Left forelimb (tissue), 1 donor: ENCODE measurements around the gene REX1BD.
"Not testable (repeated sequence)": the region's sequence is repeated elsewhere in the genome, so short reads cannot be mapped to it uniquely, and the experiment has no call there.

Experiments used
- DNase-seq: peaks from one replicate; pipeline ENCODE4 v3.0.0-alpha.2; 2018; ENCODE audit warnings: low spot score

The REX1BD gene

DNA sequence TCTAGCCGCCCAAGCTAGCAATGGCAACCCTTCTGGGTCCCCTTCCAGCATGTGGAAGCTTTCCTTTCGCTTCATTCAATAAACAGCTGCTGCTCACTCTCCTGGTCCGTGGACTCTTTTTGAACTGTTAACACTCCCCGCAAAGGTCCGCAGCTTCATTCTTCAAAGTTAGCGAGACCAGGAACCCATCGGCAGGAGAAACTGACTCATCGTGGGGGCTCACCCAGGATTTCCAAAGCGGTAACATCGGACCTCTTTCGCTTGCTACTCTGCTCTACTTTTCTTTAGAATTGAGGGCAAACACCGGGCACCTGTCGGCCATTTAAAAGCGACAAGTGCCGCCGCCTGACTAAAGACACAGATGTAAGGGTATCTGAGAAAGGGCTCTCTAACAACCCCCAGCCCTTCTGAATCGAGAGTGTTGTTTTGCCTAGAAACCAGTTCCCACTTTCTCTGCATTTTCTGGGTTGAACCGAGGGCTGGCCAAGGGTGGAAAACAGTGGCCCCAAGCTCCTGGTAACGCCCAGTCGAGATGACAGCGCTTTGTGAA is 11.2 kb upstream of the REX1BD start:
- DNase-seq: no peak

DNA sequence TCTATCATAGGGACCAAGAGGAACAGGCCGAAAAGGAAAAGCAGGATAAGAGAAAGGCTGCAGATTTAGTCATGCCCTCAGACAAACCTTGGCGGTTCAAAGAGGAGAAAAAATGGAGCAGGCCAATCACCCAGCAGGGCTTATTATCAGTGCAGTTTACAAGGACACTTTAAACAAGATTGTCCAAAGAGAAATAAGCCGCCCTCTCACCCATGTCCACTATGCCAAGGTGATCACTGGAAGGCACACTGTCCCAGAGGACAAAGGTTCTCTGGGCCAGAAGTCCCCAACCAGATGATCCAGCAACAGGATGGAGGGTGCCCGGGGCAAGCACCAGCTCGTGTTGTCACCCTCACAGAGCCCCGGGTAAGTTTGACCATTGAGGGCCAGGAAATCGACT is 8.3 kb upstream of the REX1BD start:
- no peak for DNase-seq

DNA sequence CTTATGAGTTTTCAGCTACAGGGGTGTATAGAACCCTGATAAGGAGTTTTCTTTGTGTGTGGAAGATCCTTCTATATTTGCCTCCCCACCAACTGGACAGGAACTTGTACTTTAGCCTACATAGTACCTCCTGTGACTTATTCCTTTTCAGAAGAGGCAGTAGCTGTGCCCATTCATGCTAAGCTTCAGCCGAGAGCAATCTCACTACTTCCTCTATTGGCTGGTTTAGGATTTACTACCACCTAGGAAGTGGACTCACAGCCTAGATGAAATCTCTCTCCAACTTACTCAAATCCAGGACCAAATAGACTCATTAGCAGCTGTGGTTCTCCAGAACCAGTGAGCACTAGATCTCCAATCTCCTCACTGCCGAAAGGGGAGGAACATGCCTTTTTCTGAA is 2.3 kb upstream of the REX1BD start:
- no peak for DNase-seq

DNA sequence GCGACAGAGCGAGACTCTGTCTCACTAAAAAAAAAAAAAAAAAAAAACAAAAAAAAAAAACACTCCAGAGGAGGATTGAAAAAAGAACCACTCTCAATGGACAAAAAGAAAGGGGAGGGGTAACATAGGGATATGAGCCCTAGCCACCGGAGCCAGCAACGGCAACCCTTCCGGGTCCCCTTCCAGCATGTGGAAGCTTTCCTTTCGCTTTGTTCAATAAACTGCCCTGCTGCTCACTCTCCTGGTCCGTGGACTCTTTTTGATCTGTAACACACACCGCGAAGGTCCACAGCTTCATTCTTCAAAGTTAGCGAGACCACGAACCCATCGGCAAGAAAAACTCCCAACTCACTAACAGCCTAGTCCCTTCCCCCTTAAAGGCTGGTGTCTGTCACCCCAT is 1.0 kb upstream of the REX1BD start:
- no peak for DNase-seq

DNA sequence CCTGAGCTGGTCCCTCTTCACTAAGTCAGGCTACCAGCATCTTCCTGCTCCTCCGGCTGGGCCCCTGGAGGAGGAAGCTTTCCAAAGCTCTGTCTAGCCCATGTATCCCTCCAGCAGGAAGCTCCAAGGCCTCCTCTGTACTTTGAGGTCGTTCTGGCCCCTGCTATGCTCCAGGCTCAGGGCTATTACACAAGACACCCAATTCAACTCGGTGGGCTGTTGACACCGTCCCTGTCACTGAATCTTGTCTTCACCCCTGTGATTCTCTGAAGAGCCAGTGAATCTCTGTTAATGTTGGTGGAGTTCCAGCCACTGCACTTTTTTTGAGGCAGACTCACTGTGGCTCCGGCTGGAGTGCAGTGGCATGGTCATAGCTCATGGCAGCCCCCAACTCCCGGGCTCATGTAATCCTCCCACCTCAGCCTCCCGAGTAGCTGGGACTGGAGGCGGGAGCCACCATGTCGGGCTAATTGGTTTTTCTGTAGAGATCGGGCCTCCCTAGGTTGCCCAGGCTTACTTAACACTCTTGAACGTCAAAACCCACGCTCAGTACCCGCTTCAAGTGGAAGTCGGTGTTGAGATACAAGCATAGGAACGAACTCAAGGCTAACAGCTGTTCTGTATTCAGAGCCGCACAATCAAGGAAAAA is 512 bp upstream of the REX1BD start:
- DNase-seq: no peak

DNA sequence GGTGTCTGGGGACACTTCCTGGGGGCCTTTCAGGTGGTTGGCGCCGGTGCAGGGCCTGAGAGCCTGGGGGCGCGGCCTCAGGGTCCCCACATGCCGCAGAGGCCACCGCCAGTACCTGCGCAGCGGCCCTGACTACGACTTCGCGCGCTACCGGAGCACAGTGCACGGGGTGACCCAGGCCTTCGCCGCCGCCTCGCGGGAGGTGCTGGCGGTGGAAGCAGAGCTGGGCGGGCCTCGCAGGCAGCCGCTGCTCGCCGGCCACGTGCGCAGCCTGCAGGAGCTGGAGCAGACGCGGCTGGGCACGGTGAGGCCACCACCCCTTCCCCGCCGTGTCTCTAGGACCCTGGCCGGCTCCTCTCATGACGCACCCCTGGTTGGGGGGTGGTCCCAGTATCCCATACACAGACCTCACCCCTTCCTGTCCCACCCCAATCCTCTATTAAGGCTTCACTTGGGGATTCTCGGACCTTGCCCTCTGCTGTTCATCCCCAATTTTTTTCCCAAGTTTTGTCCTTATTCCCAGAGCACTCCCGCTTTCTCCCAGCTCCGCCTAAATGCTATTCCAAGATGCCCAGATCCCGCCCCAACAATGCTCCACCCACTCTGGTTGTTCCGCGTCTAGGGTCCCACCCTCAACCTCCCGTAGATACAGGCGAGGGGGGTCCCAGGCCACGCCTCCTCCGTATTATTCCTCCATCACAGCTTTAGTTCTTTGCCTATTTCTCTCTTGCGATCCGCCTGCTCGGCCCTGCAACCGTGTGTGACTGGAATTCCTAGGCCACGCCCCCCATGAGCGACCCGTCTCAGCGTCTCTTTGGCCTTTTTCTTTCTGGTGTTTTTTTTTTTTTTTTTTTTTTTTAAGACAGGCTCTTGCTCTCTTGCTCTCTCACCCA is 1.0 kb downstream of the REX1BD start:
- DNase-seq: peak; percentile 82

DNA sequence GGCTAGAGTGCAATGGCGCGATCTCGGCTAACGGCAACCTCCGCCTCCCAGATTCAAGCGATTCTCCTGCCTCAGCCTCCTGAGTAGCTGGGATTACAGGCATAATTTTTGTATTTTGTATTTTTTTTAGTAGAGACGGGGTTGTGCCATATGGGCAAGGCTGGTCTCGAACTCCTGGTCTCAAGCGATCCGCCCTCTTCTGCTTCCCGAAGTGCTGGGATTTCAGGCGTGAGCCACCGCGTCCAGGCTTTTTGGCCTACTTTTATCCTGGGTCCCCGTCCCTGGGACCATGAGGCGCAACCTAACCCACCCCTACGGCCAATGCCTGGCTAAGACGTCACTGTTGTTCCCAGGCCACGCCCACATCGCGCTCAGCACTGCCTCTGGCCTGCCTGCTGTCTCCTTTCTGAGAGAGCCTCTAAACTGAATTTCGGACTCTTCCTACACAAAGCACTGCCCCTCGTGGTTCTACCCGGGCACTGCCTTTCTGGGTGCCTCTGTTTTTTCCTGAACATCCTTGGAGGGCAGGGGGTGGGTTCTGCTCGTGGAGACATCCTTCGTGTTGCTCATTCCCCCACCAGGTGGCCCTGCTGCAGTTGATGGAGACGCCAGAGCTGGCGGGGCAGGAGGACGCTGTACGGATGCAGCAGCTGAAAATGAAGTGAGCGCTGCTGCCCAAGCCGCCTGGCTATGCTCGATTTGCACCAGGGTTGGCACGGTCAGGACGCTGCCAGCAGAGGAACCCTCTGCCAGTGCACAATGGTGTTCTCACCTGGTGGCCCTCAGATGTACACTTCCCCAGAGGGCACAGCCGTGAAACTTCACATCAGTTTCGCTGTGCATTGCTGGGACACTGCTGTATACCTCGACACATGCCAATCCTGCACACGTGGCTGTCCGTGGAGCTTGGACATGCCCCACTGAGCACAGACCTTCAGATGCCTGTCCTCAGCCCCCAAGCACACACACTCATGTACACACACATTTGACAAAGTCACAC is 2.0 kb downstream of the REX1BD start:
- DNase-seq: peak; percentile 87

DNA sequence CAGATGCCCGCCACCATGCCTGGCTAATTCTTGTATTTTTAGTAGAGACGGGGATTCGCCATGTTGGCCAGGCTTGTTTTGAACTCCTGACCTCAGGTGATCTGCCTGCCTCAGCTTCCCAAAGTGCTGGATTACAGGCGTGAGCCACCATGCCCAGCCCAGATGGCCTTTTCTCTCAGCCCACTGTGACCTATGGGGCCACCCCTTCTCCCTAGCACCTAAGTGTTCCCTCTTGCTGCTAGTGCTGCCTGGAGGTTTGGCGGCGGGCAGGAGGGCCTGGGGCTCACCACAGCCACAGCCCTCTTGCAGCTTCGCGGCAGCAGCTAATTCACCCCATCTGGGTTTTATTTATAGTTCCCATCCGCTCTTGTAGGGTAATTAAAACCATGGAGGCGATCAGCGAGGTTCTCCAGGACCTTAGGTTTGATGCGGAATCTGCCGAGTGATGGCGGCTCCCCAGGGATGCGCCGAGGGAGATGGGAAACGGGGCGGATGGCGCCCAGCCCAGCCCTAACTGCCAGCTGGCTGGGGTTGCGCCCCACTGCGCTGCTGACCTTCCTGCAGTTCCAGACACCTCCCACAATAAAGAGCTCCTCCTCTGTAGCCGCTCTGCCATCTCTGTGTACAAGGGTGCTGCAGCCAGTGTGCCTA is 3.3 kb downstream of the REX1BD start:
- no peak for DNase-seq

DNA sequence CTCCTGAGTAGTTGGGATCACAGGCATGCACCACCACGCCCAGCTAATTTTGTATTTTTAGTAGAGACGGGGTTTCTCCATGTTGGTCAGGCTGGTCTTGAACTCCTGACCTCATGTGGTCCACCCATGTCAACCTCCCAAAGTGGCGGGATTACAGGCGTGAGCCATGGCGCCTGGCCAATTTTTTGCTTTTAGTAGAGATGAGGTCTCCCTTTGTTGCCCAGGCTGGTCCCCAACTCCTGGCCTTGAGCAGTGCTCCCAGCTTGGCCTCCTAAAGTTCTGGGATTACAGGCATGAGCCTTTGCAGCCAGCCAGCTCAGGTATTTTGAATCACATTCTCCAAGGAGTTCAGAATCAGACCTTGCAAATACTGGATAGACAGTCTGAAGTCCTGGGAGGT is 4.1 kb downstream of the REX1BD start:
- DNase-seq: not testable (repeated sequence)

DNA sequence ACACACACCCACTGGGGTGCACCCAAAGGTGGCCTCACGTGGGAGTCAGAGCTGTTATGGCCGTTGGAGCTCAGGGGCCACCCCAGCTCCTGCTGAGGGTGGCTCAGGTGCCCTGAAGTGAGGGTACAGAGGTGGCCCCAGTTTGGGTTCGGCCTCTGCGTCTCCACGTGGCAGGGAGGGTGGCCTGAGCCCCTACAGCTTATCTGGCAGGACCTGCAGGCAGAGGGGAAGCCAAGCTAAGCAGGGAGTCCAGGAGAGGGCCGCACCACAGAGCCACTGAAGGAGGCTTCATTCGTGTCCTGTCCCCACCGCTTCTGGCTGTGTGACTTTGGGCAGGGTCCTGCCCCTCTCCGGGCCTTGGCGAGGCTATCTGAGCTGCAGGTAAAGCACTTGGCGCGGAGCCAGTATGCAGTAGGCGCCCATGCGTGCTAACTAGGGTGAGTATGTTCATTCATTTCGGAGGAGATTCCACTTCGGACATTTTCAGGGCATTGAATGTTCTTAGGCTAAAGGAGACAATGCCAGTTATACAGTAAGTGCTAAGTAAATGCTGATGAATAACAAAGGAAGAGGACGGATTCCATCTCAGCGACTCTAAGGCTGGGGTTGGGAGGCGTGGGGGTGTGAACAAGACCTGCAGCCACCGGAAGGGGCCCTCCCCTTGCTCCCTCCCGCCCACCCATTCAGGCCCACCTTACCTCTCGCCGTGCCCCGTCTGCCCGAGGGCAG is 4.9 kb downstream of the REX1BD start:
- DNase-seq: no peak

DNA sequence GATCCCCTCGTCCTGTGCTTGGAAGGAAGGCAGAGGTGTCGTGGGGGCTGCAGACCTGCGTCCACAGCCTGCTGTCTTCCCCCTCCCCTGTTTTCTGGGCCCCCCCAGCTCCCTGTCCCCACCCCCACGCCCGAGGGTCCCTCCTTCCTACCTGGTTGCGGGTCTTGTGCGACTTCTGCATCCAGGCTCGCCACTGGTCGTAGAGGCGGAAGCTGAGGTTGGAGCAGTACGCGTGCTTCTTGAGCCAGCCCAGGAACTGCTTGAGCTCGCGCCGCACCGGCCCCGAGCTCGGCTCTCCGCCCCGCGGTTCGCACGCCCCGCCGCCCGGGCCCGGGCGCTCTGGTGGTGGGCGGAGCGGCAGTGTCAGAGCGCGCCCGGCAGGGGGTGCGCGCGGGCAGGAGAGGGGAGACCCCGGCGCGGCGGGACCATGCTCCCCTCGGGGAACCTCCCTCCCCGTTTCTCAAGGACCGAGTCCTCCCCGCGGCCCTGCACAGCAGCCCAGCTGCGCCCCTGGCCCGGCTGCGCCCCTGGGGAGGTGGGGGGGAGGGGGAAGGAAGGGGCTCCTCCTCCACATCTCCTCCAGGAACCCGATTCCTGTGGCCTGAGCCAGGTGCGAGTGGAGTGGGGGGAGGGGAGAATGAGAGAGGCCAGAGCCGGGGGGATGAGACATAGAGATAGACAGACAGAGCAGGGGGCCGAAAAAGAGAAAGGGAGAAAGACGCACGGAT is 5.7 kb downstream of the REX1BD start:
- DNase-seq: peak; percentile 86

DNA sequence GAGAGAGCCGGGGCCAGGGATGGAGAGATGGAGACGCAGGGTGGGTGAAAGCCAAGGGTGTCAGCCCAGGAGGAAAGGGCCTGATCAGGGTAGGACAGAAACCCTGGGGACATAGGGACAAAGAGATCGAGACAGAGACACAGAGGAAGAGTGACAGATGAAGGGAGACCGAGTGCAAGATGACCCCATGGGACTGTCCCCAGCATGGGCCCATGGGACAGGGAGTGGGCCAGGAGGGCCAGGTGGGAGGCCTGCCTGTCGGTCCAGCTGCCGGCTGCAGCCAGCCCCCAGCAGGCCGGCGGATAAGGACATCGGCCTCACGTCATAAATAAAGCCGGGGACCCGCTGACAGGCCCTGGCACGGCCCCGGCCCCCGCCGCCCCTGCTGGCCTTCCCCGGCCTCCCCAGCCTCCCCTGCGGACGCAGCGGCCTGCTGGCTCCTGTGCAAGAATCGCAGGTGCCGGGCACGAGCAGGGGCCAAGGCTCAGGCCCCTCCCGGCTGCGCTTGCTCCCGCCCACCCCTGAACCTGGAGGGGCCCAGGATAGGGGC is 6.3 kb downstream of the REX1BD start:
- DNase-seq: no peak

DNA sequence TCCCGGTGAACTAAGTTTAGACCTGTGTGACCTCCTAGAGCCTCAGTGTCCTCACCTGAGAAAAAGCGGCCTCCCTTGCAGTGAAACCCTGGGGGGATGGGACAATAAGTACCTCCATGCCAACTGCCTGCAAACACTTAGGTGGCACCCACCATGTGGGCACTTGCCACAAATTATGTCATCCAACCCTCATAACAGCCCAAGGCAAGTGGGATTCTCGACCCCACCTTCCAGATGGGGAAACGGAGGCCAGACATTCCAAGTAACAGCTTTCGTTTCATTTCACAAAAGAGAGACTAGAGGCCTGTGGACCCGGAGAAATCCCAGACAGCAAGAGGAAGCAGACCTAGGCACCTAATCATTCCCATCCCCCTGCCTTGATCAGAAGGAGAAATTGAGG is 6.9 kb downstream of the REX1BD start:
- DNase-seq: no peak

DNA sequence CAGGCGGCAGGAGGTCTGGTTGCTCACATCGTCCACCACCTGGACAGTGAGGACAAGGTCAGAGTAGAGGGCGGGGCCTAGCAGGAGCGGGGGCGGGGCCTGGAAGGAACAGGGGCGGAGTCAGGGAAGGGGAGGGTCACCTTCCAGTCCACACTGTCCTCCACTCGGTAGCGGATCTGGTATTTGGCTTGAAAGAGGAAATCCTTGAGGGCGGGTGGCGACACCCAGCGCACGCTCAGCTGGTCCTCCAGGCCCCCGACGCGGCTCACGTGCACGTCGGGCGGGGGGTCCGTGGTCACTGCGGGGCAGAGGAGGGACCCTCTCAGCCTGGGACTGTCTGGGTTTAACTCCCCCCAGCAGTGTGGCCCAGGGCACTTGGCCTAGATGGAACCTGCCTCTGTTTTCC is 8.2 kb downstream of the REX1BD start:
- DNase-seq: no peak

DNA sequence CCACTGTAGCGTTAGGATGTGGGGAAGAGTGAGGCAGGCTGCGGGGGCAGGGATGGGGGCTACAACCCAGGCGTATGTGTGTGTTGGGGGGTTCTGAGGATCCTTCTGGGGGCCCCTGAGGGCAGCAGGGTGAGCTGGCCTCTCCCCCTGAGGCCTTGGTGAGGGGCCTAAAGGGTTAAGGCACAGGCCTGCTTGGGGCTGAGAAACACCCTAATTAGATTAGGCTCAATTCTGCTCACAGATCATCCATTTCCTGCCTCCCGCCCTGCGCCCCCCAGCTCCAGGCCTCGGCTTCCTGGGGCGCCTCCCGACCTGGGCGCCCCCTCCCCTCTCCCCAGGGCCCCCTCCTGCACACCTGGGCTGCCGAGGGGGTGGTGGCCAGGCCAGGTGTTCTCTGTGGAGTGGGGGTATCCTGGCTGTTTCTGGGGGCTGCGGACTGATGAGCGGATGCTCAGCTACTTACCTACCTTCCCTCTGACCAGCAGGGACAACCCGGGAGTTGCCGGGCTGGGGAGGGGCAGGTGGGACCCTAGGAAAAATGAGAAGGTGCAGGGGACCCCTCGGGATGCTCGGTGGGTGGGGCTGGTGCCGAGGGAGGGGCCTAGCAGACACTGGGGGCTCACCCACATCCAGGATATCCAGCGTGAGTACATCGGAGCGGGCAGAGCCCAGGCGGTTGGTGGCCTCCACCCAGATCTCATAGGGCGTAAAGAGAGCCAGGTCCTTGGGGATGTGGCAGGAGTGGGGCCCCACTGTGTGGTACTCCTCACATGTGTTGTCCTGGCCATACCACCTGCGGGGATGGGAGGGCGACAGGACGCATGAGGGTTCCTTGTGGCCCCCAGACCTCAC is 9.4 kb downstream of the REX1BD start:
- no peak for DNase-seq

DNA sequence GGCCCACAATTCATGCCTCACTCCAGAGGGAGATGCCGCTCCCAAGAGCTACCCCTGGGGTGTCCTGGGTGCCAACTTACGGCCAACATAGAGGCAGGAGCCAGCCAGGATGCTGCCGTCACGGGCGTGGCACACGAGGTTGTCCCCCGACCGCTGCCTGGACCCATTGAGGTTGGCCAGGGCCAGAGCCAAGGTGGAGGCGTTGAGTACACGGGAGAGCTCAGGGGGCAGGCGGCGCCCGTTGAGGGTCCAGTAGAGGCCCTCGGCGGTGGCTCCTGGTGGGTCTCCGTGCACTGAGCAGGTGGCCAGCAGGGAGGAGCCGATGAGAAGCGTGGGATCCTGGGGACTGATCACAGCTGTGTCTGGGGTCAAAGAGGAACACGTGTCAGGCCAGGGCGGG is 10.9 kb downstream of the REX1BD start:
- no peak for DNase-seq

DNA sequence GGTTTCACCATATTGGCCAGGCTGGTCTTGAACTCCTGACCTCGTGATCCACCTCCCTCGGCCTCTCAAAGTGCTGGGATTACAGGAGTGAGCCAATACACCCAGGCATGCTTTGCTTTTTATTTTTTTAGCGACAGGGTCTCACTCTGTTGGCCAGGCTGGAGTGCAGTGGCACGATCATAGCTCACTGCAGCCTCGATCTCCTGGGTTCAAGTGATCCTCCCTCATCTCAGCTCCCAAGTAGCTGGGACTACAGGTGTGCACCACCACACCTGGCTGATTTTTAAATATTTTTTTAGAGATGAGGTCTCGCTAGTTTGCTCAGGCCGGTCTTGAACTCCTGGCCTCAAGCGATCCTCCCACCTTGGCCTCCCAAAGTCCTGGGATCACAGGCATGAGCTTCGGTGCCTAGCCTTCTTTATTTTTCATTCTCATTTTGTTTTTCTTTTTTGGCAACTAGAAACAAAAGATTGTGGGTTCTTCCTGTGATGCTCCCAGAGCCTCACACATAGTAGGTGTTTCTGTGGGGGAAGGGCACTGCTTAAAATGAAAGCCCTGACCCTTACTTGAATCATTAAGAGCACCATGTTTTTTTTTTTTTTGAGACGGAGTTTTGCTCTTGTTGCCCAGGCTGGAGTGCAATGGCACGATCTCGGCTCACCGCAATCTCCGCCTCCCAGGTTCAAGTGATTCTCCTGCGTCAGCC is 12.2 kb downstream of the REX1BD start:
- DNase-seq: not testable (repeated sequence)

DNA sequence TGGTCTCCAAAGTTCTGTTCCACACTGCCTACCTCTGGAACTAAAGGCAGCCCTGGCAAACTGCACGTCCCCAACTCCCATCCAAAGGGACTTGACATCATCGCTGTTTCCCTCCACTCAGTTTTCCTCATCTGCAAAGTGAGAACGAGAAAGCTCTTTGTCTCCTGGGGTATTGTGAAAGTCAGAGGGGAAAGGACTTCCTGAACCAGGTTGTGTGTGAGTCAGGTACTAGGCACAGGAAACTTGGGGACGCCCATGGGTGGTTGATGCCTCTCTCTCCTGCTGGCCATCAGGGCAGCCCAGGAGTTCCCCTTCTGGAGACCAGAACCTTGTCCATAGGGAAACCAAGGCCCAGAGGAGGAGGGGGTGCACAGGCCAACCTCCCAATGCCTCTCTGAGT is 13.3 kb downstream of the REX1BD start:
- no peak for DNase-seq
